ENCODE data around the gene SLC26A5.
"Not testable (repeated sequence)": the region's sequence is repeated elsewhere in the genome, so short reads cannot be mapped to it uniquely, and the experiment has no call there.

The SLC26A5 gene, protein sequence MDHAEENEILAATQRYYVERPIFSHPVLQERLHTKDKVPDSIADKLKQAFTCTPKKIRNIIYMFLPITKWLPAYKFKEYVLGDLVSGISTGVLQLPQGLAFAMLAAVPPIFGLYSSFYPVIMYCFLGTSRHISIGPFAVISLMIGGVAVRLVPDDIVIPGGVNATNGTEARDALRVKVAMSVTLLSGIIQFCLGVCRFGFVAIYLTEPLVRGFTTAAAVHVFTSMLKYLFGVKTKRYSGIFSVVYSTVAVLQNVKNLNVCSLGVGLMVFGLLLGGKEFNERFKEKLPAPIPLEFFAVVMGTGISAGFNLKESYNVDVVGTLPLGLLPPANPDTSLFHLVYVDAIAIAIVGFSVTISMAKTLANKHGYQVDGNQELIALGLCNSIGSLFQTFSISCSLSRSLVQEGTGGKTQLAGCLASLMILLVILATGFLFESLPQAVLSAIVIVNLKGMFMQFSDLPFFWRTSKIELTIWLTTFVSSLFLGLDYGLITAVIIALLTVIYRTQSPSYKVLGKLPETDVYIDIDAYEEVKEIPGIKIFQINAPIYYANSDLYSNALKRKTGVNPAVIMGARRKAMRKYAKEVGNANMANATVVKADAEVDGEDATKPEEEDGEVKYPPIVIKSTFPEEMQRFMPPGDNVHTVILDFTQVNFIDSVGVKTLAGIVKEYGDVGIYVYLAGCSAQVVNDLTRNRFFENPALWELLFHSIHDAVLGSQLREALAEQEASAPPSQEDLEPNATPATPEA

DNA sequence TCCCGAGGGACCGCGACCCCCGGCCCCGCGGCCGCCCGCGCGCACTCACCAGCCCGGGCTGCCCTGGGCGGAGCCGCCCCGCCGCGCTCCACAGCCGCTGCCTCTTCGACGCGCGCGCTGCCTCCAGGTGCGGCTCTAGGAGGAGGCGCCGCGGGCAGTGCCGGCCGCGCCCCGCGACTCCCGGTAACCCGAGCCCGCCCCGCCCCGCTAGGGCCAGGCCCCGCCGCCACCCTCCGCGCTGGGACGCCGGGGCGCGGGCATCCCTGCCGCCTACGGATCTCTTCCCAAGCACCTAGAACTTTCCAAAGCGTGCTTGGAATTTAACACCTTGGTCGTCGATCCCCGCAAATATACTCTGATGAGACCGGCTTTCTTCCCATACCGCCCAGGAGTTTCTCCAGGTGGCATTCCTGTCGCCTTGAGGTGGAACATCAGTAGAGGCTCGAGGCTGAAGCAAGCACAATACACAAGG is at the start of gene SLC26A5:
SLC26A5 (minus strand) TSS at position 159 of the 472 bp plus-strand sequence. CDS start 24,693 bp downstream, outside the sequence.
- no peak for DNase-seq (ENCODE audit: insufficient read length, low spot score)
- no peak for TF ChIP-seq POLR2A (IDR thresholded peaks at IDR 0.05; ENCODE audit: low read depth, low read length)
- FAIRE-seq: no peak

DNA sequence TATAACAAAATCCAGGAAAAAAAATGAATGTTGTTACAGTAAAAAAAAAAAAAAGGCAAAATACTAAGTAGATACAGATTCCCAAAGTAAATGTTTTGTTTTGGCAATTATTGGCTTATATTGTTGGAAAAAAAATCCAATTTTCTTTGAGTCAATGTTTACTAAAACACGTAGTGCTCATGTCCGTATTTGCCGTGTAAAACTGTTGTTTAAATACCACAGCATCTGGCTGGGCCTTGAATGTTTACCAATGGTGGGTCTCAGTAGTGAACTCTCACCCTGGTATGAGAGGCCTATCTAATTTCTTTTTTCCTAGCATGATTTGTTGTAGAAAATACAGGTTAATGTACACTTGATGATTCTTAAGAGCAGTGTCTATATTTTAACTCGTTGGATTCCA is 41.4 kb upstream of the SLC26A5 start:
- FAIRE-seq: no peak
- no peak for TF ChIP-seq POLR2A (IDR thresholded peaks at IDR 0.05; ENCODE audit: low read depth, low read length)
- DNase-seq (ENCODE audit: insufficient read length, low spot score): no peak

DNA sequence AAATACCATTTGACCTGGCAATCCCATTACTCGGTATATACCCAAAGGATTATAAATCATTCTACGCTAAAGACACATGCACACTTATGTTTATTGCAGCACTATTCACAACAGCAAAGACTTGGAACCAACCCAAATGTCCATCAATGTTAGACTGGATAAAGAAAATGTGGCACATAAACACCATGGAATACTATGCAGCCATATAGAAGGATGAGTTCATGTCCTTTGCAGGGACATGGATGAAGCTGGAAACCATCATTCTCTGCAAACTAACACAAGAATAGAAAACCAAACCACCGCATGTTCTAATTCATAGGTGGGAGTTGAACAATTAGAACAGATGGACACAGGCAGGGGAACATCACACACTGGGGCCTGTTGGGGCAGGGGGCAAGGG is 40.9 kb upstream of the SLC26A5 start:
- not testable (repeated sequence) for DNase-seq (ENCODE audit: insufficient read length, low spot score); FAIRE-seq

DNA sequence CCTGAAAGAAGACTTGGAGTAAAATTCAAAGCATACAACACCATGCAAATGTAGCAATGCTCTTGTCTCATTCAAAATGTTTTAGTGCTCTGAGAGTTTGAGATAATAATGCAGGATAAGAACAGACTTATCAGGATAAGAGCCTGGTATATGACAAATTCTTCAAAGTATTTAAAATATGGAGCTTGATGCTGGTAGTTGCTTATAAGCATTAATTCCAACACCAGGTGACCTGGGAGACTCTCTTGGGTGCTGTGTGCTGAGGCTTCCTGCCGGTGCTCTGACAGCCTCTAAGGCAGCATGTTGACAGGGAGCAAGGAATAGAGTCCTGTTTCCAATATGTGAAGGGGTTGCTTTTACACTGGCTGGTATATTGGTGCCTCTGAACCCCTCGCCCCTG is 34.8 kb upstream of the SLC26A5 start:
- FAIRE-seq (no peak), DNase-seq (ENCODE audit: insufficient read length, low spot score) (no peak)

DNA sequence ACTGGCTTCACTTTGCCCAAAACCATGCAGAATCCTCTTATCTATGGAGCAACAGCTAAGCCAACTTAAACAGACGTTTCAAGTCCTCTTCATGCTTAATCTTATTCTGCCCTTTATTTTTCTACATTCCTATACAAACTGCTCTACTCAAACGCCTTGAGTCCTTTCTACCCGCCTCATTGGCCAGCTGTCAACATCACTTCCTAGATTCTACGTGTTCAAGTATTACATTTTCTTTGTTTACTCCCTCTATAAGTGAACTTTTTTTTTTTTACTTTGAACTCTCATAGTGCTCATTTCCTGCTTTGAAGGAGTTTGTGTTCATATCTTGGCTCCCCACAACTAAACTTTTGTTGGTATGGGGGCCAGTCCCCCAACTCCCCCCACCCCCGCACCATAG is 28.9 kb upstream of the SLC26A5 start:
- DNase-seq (ENCODE audit: insufficient read length, low spot score) (no peak), FAIRE-seq (no peak)
- no peak for TF ChIP-seq POLR2A (IDR thresholded peaks at IDR 0.05; ENCODE audit: low read depth, low read length)

More for the DNA sequence above, 34.8 kb upstream of the SLC26A5 start:
- no peak for TF ChIP-seq POLR2A (IDR thresholded peaks at IDR 0.05; ENCODE audit: low read depth, low read length)

- FAIRE-seq: no peak
- no peak for DNase-seq (ENCODE audit: insufficient read length, low spot score)
- TF ChIP-seq POLR2A (IDR thresholded peaks at IDR 0.05; ENCODE audit: low read depth, low read length): no peak
These were observed 23.3 kb upstream of the SLC26A5 start for GRCh38 chr7:103469095-103469948.

DNA sequence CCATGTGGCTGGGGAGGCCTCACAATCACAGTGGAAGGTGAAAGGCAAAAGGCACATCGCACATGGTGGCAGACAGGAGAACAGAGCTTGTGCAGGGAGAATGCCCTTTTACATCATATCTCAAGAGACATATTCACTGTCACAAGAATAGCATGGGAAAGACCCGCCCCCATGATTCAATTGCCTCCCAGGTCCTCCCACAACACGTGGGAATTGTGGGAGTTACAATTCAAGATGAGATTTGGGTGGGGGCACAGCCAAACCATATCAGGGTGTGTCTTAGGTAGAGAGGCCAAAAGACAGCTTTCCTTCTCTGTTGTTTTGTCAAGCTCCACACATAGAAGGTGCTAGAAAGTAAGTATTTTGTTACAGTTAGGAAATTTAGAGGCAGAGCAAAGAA is 20.8 kb upstream of the SLC26A5 start:
- no peak for TF ChIP-seq POLR2A (IDR thresholded peaks at IDR 0.05; ENCODE audit: low read depth, low read length)
- no peak for FAIRE-seq
- DNase-seq (ENCODE audit: insufficient read length, low spot score): no peak

GRCh38 chr7:103462358-103462757 is 16.4 kb upstream of the SLC26A5 start:
- DNase-seq (ENCODE audit: insufficient read length, low spot score) (no peak), FAIRE-seq (no peak)
- no peak for TF ChIP-seq POLR2A (IDR thresholded peaks at IDR 0.05; ENCODE audit: low read depth, low read length)

DNA sequence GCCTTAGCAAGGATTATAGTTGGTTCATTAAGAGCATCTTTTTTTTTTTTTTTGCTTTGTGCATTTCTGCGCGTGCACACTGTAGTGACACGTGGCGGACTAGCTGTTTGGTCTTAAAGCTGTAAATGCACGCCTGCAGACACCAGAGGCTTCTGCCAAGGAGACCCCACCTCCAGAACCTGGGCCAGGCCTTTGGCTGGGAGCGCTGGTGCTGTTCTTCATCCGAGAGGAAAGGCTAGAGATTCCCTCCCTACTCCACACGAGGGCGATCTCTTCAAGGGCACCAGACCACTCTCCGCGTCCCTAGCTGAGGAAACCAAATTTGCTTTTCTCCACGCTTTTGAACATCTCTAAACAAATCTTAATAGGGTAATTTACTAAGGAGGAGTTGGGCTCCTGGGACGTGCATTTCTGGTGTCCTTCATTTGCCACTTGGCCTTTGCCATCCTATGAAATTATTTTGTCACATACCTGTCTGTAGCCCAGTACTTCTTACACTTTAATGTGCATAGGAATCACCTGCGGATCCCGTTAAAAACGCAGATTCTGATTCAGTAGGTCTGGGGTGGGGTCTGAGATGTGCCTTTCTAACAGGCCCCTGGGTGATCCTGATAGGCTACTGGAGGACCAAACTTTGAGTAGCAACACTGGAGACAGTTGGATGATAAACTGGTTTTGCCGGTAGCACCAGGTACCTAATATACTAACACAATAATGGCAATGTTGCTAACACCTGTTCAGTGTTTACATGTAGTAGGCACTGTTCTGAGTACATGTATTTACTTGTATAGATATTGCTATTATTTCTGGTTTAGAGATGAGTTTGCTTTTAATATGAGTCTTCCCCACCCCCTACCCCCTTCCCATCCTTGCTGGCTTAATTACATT is 1.3 kb upstream of the SLC26A5 start:
- FAIRE-seq (peak; percentile 81), DNase-seq (ENCODE audit: insufficient read length, low spot score) (peak; percentile 65)
- no peak for TF ChIP-seq POLR2A (IDR thresholded peaks at IDR 0.05; ENCODE audit: low read depth, low read length)

DNA sequence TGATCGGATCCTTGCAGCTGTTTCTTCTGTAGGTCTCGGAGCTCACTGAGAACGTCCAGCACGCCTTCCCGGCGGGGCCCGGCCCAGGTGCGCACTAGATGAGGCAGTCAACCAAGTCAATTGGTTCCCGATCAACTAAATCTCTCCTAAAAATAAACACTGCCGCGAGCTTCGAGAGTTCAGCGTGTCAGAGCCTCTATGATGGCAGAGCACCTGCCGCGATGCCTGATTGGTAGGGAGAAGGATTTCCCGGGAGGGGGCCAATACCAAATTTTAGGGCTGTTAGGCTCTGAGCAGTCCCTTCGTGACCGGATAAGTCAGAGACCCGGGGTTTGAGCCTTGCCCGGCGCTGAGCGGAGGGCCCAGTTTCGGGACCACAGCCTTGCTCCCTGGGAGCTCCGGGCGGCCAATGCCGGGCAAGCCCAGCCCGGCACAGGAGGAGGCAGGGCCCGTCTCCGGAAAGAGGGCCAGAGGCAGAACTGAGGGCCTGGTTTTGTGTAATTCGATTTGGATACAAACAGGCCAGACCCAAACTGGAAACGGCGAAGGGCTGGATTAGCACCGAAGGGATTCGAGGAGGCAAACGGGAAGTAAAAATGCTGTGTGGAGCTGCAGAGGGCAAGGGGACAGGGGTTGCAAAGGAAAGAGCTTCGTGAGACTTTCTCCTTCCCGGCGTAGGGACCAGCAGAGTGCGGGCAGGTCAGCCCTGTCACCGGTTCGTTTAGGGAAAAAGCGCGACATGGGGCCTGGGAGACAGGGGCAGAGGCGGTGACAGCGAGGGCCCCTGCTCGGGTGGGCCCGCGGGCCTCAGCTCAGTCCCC is 569 bp downstream of the SLC26A5 start:
- FAIRE-seq (no peak), DNase-seq (ENCODE audit: insufficient read length, low spot score) (no peak)
- no peak for TF ChIP-seq POLR2A (IDR thresholded peaks at IDR 0.05; ENCODE audit: low read depth, low read length)

DNA sequence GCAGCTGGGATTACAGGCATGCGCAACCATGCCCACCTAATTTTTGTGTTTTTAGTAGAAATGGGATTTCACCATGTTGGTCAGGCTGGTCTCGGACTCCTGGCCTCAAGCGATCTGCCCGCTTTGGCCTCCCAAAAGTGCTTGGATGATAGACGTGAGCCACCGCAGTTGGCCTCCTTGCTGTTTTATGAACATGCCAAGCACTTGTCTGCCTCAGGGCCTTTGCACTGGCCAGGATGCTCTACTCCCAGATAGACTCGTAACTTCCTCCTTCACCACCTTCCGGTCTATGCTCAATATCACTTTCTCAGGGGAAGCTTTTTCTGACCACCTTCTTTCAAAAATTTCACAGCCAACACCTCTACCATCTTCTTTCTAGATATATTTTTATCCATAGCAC is 6.3 kb downstream of the SLC26A5 start:
- TF ChIP-seq POLR2A (IDR thresholded peaks at IDR 0.05; ENCODE audit: low read depth, low read length): no peak
- no peak for DNase-seq (ENCODE audit: insufficient read length, low spot score)
- FAIRE-seq: no peak

DNA sequence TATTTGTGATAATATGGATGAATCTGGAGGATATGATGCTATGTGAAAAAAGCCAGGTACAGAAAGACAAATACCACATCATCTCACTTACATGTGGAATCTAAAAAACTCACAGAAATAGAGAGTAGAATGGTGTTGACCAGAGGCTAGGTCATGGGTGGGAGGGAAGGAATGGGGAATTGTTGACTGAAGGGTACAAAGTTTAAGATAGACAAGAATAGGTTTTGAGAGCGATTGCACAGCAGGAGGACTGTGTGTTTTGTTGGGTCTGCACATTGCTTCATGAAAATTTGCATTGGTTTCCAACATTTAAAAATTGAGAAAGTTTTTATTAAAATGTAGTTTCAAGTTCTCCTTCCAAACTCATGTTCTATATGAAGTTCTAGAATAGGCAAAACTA is 8.4 kb downstream of the SLC26A5 start:
- FAIRE-seq (no peak), DNase-seq (ENCODE audit: insufficient read length, low spot score) (no peak)
- TF ChIP-seq POLR2A (IDR thresholded peaks at IDR 0.05; ENCODE audit: low read depth, low read length): no peak
